ENCODE measurements around the gene MMS22L. TPM values are rescaled to one million over a fixed set of nuclear protein-coding genes. Genes with fewer than 3 reads are reported as not detected.
A peak's percentile ranks its signal among the peaks of the same experiment; 100 is the strongest.

The MMS22L gene
- total and polyA plus RNA-seq, 3 donors from 2014 or later = 17.1 to 23.7 (median 21.6) TPM

GRCh38 chr6:97218912-97219311, 64.1 kb downstream of the MMS22L start:
- 86 to 87% methylated on average over 4 of the region's 4 CpGs for WGBS, 2 donors
- Histone ChIP-seq H3K36me3 (ENCODE audit: low read depth, missing control alignments) (no peaks in the 10 kb centered on the region), H3K27ac (no peak overlapping the region), H3K4me3 (no peak overlapping the region), H3K4me1 (no peaks in the 10 kb centered on the region), H3K9me3 (no peaks in the 10 kb centered on the region), H3K27me3 (no peaks in the 10 kb centered on the region)
- DNase-seq = no peak
- intact Hi-C loops (cut with DNase I; ENCODE audit: low total_unique reads) = no loop called here
- TF ChIP-seq POLR2A (IDR thresholded peaks at IDR 0.05) (no peak), CTCF (IDR thresholded peaks at IDR 0.05) (no peak)

- H3K4me3 ChIP-seq = no peak overlapping the region
- H3K9me3 ChIP-seq = no peaks in the 10 kb centered on the region
- H3K4me1 ChIP-seq = no peaks in the 10 kb centered on the region
- no peaks in the 10 kb centered on the region for H3K27me3 ChIP-seq
- TF ChIP-seq POLR2A (IDR thresholded peaks at IDR 0.05) = no peak
- TF ChIP-seq CTCF (IDR thresholded peaks at IDR 0.05) = peak in 1 of 3 experiments; percentile 30
- 65 to 81% methylated on average over 6 of the region's 6 CpGs for WGBS, 2 donors
- H3K27ac ChIP-seq = no peak overlapping the region
- H3K36me3 ChIP-seq (ENCODE audit: low read depth, missing control alignments) = no peaks in the 10 kb centered on the region
- intact Hi-C loops (cut with DNase I; ENCODE audit: low total_unique reads) = no loop called here
- peak; percentile 59 for DNase-seq
Measured at GRCh38 chr6:97215157-97215769, 67.8 kb downstream of the MMS22L start.

GRCh38 chr6:97214671-97215070, 68.3 kb downstream of the MMS22L start:
- no peak for TF ChIP-seq POLR2A (IDR thresholded peaks at IDR 0.05)
- no peak for TF ChIP-seq CTCF (IDR thresholded peaks at IDR 0.05)
- DNase-seq = no peak
- Histone ChIP-seq H3K36me3 (ENCODE audit: low read depth, missing control alignments) (no peaks in the 10 kb centered on the region), H3K4me3 (no peak overlapping the region), H3K27me3 (no peaks in the 10 kb centered on the region), H3K9me3 (no peaks in the 10 kb centered on the region), H3K4me1 (no peaks in the 10 kb centered on the region), H3K27ac (no peak overlapping the region)
- 49 to 52% methylated on average over 2 of the region's 2 CpGs for WGBS, 2 donors
- intact Hi-C loops (cut with DNase I; ENCODE audit: low total_unique reads) = no loop called here

- Histone ChIP-seq H3K36me3 (ENCODE audit: low read depth, missing control alignments) (no peaks in the 10 kb centered on the region), H3K4me3 (no peak overlapping the region), H3K4me1 (no peaks in the 10 kb centered on the region), H3K27ac (no peak overlapping the region), H3K9me3 (no peaks in the 10 kb centered on the region), H3K27me3 (no peaks in the 10 kb centered on the region)
- no peak for TF ChIP-seq POLR2A (IDR thresholded peaks at IDR 0.05)
- DNase-seq = no peak
- intact Hi-C loops (cut with DNase I; ENCODE audit: low total_unique reads) = no loop called here
Measured at GRCh38 chr6:97207383-97207782, 75.6 kb downstream of the MMS22L start.

- no peaks in the 10 kb centered on the region for H3K27me3 ChIP-seq
Measured at GRCh38 chr6:97205966-97206365, 77.0 kb downstream of the MMS22L start.

More at GRCh38 chr6:97205966-97206365, 77.0 kb downstream of the MMS22L start:
- no peaks in the 10 kb centered on the region for H3K36me3 ChIP-seq (ENCODE audit: low read depth, missing control alignments)
- no peaks in the 10 kb centered on the region for H3K4me1 ChIP-seq
- intact Hi-C loops (cut with DNase I; ENCODE audit: low total_unique reads) = no loop called here
- no peak overlapping the region for H3K27ac ChIP-seq
- no peak for TF ChIP-seq POLR2A (IDR thresholded peaks at IDR 0.05)
- no peak for TF ChIP-seq CTCF (IDR thresholded peaks at IDR 0.05)
- no peak for DNase-seq
- H3K4me3 ChIP-seq = no peak overlapping the region
- no peaks in the 10 kb centered on the region for H3K9me3 ChIP-seq
